GM12865 (cell line): ENCODE results near the gene DTD1.

ENCODE experiments used
- DNase-seq: peaks from one replicate; pipeline ENCODE4 v3.0.0; 2010; ENCODE audit warnings: low read depth
- H3K4me3 ChIP-seq: 2 replicates; pipeline ENCODE4 v1.5.1; 2011; ENCODE audit warnings: mild to moderate bottlenecking, low read depth, low read length, control low read depth
- TF ChIP-seq, protein P1 (sequence below): IDR thresholded peaks from 2 replicates; pipeline ENCODE4 v1.5.1; 2011; ENCODE audit warnings: low read length, control low read depth, low read depth, inconsistent platforms; ENCODE audit not compliant: insufficient read depth; ENCODE audit errors: missing control alignments

Gene DTD1

GRCh38 chr20:18793625-18794427 lies 206.0 kb downstream of the DTD1 start:
- DNase-seq: peak; percentile 95
- TF ChIP-seq, protein P1, sequence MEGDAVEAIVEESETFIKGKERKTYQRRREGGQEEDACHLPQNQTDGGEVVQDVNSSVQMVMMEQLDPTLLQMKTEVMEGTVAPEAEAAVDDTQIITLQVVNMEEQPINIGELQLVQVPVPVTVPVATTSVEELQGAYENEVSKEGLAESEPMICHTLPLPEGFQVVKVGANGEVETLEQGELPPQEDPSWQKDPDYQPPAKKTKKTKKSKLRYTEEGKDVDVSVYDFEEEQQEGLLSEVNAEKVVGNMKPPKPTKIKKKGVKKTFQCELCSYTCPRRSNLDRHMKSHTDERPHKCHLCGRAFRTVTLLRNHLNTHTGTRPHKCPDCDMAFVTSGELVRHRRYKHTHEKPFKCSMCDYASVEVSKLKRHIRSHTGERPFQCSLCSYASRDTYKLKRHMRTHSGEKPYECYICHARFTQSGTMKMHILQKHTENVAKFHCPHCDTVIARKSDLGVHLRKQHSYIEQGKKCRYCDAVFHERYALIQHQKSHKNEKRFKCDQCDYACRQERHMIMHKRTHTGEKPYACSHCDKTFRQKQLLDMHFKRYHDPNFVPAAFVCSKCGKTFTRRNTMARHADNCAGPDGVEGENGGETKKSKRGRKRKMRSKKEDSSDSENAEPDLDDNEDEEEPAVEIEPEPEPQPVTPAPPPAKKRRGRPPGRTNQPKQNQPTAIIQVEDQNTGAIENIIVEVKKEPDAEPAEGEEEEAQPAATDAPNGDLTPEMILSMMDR: peak; percentile 11
- peak overlapping the region; percentile 72 for H3K4me3 ChIP-seq

DNA sequence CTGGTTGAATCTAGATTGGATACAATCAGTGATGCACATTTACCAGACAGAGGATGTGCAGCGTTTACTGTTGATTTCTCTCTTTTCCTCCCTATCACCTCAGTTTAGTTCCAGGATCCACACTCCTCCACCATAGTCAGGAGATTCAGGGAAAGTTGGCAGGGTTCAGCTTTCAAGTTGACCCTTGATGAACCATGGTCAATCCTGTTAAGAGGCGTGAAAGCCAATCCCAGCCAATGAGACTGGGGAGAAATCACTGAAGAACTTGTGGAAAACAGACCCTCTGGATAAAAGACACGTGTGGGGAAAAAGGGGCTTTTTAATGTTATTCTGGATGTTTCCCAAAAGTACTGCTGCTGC lies 206.6 kb downstream of the DTD1 start:
- peak overlapping the region; percentile 72 for H3K4me3 ChIP-seq
- TF ChIP-seq, protein P1: no peak
- no peak for DNase-seq

- TF ChIP-seq, protein P1: no peak
- DNase-seq: no peak
- H3K4me3 ChIP-seq: no peak overlapping the region
These were observed 207.5 kb downstream of the DTD1 start for GRCh38 chr20:18795366-18795765.

GRCh38 chr20:18796282-18796833 lies 208.5 kb downstream of the DTD1 start:
- TF ChIP-seq, protein P1: no peak

GRCh38 chr20:18801516-18801915 lies 213.7 kb downstream of the DTD1 start:
- TF ChIP-seq, protein P1: no peak
- no peak overlapping the region for H3K4me3 ChIP-seq
- no peak for DNase-seq

More at GRCh38 chr20:18796282-18796833, 208.5 kb downstream of the DTD1 start:
- no peak overlapping the region for H3K4me3 ChIP-seq
- DNase-seq: peak; percentile 58

DNA sequence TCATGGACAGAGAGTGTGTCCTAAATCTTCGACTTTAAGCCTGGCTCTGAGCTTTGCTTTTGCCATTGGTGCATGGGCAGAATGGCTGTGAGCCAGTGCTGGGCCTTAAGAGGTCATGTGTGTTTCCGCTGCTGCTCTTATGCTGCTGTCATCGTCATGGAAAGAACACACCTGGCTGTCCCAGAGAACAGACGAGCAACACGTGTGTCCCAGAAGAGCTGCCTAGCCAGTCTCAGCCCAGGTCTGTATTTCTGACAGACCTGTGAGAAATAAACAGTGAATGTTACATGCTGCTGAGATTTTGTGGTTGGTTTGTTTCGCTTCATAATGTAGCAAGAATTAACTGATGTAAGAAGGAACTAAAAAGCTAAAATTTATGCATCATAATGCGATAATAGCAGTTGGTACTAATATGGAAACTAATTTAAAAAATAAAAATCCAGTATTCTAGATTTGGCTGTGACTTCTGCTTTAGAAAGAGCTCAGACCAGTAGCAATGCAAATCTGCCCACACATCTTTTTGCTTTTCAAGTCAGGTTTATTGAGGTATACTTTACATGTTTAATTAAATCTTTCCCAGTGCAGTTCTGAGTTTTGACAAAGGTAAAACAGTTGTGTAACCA lies 214.3 kb downstream of the DTD1 start:
- peak; percentile 84 for DNase-seq
- TF ChIP-seq, protein P1: no peak
- H3K4me3 ChIP-seq: no peak overlapping the region
